ENCODE measurements around the gene KRT13.
"Not testable (repeated sequence)": the region's sequence is repeated elsewhere in the genome, so short reads cannot be mapped to it uniquely, and the experiment has no call there.

Gene KRT13

DNA sequence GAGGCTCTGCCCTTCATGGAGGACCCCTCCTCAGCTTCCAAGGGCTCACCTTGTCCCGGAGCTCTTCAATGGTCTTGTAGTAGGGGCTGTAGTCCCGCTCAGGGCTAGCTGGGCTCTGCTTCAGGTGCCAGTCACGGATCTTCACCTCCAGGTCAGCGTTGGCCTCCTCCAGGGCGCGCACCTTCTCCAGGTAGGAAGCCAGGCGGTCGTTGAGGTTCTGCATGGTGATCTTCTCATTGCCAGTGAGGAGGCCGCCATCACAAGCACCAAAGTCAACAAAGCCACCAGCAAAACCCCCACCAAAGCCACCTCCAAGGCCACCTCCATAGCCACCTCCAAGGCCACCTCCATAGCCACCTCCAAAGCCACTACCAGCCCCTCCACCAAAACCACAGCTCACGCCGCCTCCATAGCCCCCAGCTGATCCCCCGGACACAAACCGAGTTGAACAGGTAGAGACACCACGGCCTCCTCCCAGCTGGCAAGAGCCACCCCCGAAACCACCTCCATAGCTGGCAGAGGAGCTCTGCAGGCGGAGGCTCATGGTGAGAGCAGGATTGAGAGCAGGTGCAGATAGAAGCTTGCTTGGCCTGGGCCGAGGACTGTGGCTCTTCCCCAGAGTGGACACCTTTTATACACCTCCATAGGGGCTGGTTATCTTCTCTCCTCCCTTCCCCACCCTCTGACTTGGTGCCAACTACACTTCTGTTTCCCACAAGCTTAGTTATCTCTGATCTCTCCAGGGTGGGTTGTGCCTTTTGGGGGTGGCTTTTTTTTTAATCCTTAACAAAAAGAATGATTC is at the start of gene KRT13:
Gene KRT13, minus strand, starts transcription at position 606 of the 802 bp plus-strand sequence. Its CDS starts 62 bp downstream, at position 544.
- no peak for DNase-seq

DNA sequence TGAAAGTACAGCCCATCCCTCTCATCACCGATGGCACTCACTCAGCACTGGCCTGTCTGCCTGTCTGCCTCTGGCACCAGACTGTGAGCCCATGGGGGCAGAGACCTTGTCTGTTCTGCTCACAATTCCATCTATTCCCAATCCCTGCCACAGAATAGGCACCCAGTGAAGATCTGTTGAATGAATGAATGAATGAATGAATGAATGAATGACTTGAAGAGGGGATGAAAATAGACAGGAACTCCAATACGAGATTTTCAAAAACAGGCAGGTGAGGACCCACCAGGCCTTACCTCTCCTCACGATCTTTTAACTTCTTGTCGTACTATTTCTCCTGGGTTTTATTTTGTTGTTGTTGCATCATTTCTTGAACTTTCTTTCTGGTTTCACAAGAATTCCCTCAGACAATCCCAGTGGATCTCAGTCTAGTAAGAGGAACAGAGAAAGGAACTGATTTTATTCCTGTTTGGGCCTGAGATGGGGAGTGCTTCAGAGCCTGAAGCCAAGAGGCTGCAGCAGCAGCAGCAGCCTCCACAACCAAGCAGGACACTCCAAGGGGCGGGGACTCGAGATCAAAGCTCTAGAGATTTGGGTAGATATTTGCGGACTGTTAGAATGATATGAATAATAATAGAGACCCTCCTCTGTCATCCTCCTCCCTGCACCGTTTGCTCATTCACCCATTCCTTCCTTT is 48.7 kb upstream of the KRT13 start:
- DNase-seq = no peak

DNA sequence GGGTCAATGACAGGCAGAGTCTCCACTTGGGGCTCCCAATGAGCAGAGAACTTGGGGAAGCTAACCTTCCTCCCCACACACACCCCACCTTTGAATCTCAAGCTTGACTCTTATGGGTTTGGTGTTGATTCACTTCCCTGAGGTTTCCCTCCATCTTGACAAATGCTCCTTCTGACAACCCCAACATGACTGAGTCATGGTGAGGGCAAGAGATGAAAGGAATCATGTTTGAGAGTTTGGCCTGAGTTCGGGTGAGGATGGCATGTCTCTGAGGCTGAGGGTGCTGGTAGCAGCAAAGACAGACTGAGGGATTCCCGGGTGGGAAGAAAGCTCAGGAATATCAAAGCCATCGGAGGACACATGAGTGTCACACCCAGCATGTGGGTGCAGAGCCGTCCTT is 47.8 kb upstream of the KRT13 start:
- peak; percentile 10 for DNase-seq

DNA sequence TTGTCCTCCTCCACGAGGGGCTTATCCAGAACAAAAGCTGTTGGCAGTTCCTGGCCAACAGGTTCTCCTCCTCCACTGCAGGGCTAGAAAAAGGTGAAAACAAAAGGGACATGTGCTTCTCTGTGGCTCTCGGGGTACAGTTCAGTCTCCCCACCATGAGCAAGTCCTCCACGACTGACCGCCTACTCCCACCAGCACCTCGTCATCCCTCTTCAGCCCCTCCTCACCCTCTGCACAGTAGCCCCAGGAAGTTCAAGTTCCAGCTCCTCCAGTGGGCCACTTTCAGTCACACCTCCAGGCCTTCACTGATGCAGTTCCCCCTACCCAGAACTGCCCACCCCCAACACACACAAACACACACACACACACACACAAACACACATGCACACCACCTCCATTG is 47.0 kb upstream of the KRT13 start:
- no peak for DNase-seq

DNA sequence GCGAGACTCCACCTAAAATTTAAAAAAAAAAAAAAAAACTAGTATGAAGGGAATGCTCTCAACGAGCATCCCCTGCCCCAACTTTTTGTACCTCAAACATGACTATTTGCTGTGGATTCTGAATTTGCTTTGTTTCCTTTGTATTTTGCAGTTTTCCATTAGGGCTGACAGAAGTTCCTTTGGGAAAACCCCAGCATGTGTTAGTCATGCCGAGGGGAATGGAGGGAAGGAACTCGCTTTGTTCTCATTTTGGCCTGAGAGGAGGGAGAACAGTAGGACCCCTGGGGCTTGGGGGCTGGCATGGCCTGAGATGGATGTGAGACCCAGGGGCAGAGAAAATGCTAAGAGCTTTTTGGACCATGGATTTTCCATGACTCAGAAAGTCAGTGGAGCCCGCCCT is 46.0 kb upstream of the KRT13 start:
- DNase-seq = no peak

DNA sequence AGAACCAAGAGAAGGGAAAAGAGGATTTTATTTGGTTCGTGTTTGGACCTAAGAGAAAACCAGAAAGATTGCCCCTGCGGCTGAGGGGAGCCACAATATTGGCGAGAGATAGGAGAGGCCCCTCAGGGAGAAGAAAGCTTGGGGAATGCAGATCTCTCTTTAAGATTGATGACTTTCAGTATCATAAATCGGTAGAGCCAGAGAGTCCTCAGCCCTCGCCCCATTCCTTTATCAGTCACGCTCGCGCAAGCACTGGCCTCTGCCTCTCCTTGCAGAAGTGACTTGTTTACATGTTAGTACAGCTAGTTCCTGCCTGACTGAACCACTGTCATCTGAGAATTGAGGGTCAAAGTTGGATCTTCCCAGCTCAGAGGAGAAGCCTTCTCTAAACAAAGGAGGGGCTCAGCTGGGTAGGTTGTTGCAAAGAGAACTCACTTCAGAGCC is 44.2 kb upstream of the KRT13 start:
- DNase-seq = no peak

DNA sequence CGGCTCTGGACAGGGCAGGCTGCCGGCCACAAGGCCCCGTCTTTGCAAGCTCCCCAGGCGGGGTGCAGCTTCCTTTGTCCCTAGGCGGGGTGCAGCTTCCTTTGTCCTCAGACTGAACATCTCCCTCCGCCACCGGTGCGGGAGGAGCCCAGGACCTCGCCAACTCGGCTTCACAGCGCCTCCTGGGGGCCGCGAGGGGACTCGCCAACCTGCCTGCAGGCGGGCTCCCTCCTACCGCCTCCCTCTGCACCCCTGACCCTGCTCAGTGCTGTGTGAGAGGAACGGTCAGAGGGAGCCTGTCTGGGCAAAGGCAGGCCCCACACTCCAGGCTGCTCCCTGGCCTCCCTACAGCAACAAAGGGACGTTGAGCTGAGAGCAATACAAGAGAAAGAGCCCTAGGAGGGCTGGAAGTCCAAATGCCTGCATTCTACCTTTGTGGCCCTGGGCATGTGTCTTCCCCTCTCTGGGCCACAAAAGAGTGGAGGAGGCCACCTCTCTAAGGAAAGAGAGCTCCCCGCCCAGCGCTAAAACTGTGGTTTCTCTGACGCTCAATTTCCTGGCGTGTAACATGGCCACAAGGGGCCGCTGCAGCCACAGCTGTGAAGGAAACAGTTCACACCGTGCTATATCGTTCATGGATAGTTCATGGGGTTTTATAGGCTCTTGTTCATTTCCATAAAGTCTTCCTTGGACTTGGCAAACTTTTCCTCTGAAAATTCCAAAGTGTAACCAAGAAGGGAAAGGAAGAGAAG is 43.6 kb upstream of the KRT13 start:
- peak; percentile 86 for DNase-seq

DNA sequence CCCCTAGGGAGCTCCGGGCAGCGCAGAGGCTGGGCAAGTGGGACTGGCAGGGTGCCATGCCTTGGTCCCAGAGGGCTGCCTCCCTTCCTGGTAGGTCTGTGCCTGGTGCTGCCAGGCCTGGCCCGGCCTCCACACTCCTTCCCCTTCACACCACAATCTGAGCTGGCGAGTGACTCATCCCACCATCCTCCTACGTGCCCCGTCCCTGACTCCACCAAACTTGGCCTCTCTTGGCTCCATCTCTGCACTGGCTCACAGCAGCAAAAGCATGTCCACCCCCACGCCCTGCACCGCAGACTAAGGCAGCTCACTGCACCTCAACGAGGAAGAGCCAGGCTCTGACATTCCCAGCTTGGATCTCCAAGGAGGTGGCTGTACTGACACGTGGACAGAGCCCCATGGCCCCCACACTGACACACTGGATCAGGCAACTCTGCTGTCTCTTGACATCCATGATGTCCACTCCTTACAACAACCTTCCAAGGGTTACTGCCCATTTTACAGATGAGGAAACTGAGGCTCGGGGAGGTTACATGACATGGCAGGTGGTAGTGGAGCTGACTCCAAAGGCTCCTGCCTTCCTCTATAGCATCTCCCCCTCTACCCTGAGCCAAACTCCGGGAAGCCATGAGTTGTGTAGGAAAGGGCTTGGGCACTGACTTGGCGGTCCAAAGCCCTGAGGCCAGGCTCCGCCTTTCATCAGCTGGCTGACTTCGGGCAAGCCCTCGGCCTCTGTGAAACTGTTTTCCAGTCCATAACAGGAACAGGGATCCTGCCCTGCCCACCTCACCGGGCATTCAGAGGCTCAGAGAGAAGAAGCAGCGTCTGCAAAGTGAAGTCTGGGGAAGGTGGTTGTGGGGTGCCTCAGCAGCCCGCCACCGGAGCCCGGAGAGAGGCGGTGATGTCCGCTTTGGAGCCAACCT is 42.8 kb upstream of the KRT13 start:
- DNase-seq = peak; percentile 97

DNA sequence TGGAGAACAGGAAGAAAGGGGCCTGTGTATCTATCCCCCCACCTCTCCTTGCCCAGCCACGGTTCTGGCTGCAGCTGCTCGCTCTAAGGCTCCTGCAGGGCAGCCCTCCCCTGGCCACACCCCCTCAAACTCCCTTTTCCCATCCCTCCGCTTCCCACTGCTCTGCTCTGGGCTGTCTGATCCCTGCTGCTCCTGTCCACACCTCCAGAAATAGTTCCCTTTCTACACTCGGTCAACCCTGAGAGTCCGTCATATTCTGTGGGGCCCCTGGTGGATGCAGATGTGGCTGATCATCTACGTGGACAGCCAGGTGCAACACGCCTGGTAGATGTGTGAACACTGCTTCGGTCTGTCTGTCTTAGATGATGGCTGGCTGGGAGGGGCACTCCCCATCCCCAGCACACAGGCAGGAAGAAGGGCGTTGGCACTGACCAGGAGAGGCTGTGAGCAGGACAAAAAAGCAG is 42.0 kb upstream of the KRT13 start:
- no peak for DNase-seq

DNA sequence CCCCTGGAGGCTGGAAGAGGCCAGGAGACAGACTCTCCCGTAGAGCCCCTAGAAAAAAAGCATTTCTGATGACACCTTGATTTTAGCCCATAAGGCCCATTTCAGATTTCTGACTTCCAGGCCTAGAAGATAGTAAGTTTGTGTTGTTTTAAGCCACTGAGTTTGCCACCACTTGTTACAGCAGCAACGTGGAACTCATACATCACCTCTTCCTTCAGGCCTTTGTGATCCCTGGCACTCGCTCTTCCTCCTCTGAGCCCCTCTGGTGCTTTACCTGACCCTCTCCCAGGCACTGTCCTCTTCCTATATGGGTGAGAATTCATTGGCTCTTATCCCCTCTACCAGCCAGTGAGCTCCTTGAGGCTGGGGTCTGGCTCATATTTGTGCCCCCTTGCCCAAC is 41.4 kb upstream of the KRT13 start:
- no peak for DNase-seq

DNA sequence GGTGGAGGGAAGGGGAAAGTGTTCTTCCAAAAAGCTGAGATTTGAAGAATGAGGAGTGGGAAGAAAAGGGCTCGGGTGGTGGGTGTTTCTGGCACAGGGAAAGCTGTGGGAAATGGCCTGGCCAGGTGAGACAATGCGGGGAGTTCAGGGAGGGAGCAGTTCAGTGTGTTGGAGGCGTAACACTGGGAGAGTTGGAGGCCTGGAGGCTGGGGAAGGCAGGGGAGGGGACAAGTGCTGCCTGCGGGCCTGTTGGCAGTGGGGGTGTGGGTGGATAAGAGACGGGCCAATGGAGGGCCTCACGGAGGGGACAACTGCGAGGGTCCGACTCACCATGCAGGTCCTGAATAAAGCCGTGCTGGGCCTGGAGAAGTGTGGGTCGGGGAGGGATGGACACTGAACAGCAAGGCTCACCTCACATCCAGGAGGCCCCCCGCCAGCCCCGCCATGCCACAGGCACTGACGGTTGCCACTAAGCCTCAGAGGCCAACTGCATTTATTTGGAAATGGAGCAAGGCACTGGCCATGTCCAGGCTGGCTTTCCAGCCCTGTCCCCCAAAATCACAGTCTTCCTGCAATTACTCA is 40.5 kb upstream of the KRT13 start:
- no peak for DNase-seq

DNA sequence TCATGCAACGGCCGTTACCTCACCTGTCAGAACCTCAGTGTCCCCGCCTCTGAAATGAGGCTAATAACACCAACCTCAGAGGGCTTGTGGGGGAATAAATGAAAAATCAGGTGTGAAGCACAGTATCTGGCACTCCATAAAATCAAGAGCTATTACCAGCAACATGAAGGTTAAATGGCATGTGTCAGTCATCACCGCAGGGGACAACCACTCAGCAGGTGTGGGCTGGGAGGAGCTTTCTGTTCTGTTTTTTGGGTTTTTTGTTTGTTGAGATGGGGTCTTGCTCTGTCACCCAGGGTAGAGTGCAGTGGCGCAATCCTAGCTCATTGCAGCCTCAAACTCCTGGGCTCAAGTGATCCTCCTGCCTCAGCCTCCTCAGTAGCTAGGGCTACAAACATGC is 39.5 kb upstream of the KRT13 start:
- DNase-seq = no peak

DNA sequence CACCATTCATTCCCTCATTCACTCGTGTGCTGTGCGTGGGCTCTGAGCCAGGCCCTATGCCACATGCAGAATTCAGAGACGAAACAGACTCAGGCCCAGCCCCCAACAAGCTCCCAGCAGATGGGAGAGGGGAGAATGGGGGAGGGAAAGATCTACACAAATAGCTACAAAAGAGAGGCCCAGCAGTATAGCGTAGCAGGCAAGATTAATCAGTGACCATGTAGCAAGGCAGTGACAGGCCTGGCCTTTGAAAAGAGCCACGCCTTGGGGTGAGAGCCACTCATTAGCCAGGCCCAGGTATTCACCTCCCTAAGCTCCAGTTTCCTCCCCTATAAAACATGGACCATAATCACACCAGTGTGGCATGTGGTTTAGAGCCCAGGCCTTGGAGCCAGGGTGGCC is 39.1 kb upstream of the KRT13 start:
- no peak for DNase-seq

DNA sequence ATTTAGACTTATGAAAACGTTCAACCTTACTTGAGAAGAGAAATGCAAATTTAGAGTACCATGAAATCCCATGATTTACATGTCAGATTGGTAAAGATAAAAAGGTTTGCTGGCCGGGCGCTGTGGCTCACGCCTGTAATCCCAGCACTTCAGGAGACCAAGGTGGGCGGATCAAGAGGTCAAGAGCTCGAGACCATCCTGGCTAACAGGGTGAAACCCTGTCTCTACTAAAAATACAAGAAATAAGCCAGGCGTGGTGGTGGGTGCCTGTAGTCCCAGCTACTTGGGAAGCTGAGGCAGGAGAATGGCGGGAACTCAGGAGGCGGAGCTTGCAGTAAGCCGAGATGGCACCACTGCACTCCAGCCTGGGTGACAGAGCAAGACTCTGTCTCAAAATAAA is 37.4 kb upstream of the KRT13 start:
- DNase-seq = not testable (repeated sequence)

DNA sequence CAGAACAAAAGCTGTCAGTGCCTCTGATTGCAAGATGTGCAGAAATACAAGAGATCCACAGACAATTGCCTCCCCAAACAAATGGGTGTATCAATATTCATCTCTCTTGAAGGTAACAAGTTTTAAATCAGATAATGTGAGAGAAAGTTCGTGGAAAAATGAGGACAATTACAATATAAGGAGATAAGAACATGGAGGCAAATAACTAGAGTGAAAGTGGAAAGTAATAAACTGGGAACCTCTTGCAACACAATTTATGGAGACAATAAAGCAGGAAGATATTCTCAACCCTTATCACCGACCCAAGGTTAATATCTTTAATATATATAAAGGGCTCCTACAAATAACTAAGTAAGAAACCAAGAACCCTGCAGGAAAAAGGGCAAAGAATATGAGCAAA is 36.9 kb upstream of the KRT13 start:
- no peak for DNase-seq

DNA sequence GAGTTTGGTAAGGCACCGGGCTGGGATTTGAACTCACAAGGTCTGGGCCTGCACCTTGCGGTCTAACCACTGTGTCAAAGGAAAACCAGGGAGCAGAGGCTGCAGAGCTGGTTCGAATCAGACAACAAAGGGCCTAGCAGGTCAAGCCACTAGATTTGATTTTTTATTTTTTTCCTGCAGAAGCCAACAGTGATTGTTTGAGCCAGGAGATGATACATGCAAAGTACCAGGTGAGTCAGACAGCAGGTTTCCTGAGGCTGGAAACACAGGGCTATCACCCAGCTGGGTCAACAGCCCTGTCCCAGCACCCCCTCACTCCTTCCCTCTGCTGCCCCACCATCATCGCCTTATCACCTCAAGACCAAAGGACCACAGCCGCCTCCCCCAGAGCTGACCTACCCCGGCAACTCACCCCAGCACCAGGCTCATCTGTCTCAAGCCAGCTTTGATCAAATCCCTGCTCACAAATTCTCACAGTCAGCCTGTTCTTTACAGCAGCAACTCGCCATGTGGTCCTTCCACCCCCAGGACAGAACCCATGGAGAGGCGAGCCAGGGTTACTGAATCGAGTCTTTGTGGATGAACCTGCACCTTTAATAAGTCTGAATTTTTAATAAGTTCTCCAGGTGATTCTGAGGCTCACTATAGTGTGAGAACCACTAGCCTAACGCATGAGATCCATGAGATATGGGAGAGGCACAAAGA is 35.7 kb upstream of the KRT13 start:
- no peak for DNase-seq

DNA sequence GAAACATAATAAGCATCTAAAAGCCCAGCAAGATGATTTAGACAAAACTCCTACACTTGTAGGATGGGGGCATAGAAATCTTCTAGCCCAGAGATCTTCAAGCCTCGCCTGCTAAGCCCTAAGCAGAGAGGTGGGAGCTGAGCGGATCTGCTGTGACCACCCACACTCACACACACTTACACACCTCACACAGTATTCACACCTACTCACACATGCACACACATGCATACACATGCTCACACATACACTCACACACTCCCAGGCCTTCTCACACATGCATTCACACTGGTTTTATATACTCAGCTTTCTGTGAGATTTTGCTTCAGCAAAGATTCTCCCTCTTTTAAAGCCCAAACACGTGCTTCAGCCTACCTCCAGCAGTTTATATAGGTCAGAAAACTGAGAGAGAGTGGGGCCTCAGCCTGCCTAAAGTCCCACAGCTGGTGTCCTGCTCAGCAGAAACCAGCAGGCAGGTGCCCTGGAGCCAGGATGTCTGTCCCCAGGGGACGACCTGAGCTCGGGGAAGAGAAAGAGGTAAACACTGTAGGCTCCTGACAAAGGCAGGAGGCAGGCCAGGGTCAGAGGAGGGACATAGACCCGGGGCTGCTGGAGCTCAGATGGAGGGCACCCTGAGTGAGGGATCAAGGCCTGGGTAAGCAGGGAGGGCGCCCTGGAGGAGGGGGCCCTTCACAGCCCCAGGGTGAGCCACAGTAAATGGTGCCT is 34.7 kb upstream of the KRT13 start:
- no peak for DNase-seq

DNA sequence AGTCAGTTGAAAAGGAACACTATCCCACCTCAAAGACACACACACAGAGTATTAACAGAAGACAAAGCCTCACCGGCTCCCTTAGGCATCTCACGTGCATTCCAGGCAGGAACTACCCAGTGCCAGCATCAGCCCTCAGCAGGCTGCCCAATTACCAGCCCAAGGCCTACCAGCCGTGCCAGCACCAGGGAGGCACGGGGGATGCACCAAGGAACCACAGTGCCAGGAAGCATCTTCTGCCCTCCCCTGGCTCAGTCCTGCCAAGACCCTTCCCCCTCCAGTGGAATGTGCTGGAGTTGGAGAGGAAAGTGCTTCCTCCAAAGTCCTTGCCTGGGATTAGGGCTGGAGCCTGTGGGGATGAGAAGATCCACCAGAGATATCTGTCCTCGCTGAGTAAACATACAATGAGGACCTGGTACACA is 33.7 kb upstream of the KRT13 start:
- DNase-seq = no peak

DNA sequence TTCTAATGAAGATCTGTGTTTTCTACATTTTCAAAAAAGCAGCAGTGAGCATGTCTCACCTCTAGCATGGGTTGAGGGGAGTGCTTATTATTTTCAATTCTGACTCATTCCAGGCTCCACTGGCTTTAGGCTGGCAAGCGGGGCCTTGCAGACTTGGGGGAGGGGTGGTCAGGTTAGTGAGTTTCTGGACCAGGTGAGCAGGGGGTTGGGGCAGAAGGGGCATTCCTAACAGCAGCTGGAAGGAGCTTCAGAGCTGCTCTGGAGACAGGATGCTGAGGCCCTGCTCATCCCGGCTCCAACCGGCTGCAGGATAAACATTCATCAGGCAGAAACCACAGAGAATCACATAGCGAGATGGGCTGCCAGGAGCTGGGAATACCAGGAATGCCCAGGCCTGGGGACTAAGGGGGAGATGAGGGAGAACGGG is 33.2 kb upstream of the KRT13 start:
- DNase-seq = no peak

DNA sequence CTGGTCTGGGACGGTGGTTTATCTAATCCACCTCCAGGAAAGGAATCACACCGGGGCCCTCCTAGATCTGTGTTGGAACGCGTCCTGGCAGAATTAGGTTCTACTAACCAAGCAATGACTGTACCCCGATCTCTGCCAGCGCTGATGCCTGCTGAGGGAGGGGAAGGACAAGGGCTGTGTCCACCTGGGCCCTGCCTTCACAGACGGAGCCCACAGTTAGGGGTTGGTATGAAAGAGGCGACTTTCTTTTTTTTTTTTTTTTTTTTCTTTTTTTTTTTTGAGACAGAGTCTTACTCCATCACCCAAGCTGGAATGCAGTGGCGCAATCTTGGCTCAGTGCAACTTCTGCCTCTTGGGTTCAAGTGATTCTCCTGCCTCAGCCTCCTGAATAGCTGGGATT is 32.6 kb upstream of the KRT13 start:
- no peak for DNase-seq

DNA sequence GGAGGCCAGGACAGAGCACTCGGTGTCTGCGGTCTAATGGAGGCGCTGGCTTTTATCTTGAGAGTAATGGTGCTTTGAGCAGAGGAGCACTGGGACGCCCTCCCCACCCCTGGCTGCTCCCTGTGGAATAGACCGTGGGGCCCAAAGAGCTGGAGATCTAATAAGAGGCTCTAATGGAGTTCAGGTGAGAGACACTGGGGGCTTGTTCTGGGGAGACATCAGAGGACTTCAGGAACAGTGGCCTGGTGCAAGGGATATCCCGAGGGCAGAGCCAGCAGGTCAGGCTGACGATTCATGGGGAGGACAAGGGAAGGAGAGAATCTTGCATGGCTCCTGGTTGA is 32.2 kb upstream of the KRT13 start:
- no peak for DNase-seq

Measured in HCEC 1CT (cell line).